HG03520 (cell line): Measurements from ENCODE around the gene SLC38A8.

Experiments used
- ATAC-seq: cut with Tn5 transposase; IDR thresholded peaks from one replicate; pipeline ENCODE4 v1.9.1; 2021; ENCODE audit warnings: mild to moderate bottlenecking, moderate library complexity; ENCODE audit not compliant: unreplicated experiment

SLC38A8 gene

DNA sequence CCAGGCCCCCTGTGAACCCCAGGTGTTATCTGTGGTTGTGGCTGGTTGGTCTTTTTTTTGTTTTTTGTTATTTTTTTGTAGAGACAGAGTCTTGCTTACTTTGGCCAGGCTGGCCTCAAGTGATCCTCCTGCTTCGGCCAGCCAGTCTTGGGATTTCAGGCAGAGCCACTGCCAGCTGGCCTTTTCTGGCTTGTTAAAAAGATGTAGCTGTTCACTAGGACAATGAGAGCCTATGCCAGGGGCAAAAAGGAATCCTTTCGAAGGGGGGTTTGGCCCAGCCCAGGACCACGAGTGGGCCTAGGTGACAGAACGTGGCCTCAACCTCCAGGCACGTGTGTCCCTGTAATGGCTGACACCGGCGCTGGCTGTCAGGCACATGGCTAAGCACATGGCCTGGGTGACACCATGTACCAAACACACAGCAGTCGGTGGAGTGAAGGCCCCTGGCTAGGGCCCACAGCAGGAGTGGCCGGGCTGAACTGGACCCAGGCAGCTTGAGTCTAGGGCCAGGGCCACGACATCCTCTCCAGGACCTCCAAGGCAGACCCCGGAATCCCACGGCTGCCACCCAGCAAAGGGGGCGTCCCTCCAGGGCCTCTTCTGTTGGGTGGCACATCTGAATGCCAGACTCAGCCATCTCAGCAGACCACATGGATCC, 6.9 kb upstream of the SLC38A8 start:
- no peak for ATAC-seq

DNA sequence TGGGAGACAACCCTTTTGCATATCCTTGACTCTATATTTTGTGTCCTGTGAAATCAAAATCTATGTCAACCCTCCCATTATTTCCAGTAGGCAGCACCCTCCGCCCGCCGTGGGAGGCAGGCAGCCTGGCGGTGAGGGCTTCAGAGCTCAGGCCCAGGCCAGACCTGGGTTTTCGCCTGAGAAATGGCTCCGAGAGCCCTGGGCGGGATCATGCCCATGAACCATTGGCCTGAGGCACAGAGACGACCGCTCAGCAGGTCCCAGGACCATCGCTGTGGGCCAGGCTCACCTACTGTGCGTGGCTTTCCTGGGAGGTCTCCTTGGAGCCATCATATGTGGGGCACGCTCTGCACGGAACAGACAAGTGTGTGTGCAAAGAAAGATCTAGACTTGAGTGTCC, 6.3 kb upstream of the SLC38A8 start:
- ATAC-seq: no peak

DNA sequence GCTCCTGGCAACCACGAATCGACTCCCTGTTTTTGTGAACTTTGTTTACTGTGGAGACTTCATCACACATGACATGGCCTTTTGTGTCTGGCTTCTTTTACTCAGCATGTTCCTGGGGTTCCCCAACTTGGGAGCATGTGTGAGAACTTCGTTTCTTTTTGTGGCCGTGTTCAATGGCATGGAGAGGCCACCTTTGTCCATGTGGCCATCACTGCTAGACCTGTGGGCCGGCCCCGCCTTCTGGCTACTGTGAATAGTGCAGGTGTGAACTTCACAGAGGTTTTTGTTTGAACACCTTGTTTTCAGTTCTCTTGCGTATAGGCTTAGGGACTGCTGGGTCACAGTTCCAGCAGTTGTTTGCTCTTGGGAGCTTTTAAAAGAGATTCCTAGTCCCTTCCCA, 5.7 kb upstream of the SLC38A8 start:
- no peak for ATAC-seq

DNA sequence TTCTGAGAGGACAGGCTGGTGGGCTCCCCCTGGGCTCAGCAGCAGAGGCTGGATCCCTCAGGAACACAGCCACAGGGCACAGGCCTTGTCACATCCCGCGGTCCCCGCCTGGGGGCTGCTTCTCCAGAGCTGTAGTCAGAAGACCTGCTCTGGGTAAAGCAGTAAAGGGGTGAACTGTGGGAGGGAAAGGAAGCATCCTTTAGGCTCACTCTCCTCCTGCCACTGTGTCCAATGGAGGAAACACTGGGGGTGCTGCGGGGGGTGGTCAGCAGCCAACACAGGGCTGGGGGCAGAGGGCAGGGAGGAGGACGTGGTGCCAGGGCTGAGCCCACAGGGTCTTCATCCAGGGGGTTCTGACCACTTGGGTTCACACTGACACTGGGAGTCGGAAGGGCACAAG, 5.0 kb upstream of the SLC38A8 start:
- ATAC-seq: no peak

DNA sequence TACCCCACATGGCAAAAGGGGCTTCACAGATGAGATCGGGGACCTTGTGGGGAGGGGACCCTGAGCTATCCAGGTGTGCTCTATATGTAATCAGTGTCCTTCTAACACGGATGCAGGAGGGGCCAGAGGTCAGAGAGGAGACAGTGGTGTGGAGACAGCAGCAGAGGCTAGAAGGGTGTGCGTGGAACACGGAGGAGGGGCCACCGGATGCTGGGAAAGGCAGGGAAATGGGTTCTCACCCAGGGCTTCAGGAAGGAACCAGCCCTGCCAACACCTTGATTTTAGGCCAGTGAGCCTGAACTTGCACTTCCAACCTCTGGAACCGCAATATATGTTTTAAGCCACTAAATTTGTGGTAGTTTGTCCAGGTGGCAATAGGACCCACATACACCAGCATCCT, 4.6 kb upstream of the SLC38A8 start:
- no peak for ATAC-seq

DNA sequence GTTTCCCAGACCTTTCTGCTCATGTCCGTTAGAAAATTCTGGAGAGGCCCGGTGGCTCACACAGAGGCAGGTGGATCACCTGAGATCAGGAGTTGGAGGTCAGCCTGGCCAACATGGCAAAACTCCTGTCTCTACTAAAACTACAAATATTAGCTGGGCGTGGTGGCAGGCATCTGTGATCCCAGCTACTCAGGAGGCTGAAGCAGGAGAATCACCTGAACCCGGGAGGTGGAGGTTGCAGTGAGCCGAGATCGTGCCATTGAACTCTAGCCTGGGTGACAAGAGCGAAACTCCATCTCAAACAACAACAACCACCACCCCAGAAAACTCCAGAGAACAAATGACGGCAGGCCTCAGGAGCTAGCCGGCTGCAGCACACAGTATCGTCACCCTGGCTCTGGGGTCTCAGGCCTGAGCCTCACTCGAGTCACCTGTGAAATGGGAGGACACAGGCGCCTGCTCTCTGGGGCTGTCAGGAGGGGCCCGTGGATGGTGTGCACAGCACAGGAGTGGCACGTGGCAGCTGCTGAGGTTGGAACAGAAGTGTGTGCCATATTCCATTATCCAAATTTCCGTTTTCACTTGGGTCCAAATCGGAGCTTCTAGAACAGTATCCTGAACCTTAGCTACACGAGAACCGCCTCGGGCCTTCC, 3.3 kb upstream of the SLC38A8 start:
- ATAC-seq: no peak

DNA sequence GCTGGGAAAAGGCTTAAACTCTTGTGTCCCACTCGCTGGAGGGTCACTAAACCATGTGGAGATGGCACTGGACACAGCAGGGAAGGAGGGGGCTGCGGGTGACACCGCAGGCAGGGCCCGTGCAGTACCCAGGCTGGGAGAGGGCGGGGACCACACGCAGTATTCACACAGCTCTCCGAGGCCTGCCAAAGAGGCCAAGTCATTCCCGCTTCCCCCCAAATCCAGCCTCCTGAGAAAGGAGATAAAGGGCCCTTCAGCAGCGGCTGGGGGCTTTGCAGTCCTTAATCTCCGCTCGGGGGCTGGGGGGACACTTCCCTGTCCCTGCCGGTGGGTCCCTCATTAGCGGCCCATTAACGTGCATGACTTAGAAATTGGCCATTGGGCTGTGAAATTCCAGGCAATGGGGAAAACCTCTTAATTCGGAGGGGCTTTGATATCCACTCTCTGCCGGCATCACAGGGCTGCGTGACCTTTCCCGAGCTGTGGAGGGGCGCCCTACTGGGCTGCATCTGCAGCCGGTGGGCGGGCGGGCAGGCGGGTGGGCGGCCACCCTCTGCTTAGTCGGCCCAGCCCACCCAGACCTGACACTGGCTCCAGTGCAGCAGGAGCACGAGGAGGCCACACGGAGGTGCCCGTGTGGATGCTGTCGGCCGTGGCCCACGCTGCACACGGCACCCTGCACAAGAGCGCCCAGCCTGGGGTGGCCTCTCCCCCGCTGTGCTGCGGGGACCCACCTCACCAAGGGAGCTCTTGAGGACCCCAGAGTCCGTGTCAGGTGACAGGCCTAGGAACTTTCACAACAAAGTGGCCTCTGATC, 2.6 kb upstream of the SLC38A8 start:
- no peak for ATAC-seq

DNA sequence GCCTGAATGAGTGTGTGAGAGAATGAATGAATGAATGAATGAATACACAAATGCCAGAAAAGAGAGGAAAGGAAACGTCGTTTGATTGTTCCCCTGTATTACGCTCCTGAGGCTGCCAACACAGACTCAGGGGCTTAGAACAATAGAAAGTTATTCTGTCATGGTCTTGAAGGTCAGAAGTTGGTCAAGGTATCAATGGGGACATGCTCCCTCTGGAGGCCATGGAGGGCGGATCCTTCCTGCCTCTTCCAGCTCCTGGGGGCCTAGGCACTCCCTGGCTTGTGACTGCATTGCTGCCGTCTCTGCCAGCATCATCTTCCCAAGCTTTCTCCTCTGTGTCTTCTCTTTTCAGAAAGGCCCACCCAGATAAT, 1.5 kb upstream of the SLC38A8 start:
- no peak for ATAC-seq

DNA sequence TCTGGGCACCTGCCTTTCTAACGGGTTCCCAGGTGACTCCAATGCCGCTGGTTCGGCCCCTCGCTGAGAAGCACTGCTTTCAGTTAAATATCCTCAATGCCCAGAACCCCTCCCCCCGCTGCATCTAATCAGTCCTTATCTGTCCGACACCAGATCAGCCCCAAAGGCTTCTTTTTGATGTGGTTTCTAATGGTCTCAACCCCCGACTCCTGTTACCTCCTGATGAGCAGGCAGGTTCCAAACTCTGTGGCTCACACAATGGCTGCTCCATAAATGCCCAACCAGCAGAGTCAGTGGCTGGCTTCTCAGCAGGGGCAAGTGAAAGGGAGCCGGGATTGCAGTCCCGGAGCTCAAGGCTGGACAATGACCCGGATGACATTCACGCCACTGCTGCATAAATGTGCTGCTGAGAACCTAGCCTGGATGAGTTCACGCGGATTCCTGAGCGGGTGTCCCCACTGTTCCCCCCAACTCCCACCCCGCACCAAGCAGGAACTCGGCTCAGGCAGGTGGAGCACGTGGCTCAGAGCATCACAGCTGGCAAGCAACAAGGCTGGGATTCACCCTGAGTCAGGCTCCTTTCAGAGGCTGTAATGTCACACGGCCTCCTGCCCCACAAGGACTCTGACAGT, 1.0 kb upstream of the SLC38A8 start:
- no peak for ATAC-seq

DNA sequence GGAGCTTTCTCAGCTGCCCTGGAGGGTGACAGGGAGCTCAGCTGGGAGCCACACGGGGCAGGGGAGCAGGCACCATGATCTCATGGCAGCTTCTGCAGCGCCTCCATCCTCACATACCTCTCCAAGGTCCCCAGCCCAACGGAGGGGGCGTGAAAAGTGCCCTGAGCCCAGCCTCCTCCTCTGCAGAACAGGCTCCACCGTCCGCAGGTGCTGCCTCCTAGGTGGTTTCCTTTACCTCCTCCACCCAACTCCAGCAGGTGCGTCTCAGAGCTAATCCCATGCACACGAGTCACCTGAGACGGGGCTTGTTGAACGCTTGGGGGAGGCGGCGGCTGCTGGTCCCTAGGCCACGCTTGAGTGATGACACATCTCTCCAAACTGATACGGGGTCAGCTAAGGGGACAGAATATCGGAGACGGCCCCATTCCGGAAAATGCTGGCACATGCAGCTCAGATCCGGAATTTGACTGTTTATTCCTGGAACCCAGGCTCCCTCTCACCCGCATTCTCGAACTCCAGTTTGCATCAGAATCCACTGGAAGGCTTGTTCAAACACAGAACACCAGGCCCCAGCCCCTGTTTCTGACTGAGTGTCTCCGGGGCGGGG, 387 bp upstream of the SLC38A8 start:
- no peak for ATAC-seq

DNA sequence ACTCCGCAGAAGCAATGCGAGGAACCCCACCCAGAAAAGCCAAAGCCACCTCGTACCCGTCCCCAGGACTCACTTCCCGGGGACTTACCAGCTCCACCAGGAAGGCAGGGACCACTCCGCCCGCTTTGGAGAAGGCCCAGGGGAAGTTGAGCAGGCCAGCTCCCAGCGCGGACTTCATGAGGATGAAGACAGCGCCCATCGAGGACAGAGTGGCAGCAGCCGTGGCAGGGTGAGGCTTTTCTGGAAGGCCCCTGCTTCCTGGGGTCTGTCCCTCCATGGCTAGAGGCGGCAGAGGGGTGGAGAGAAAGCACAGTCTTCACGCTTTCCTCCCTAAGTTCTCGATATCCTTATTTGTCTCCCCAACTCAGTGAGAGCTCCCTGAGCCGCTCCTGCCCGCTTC, 714 bp downstream of the SLC38A8 start:
- no peak for ATAC-seq

DNA sequence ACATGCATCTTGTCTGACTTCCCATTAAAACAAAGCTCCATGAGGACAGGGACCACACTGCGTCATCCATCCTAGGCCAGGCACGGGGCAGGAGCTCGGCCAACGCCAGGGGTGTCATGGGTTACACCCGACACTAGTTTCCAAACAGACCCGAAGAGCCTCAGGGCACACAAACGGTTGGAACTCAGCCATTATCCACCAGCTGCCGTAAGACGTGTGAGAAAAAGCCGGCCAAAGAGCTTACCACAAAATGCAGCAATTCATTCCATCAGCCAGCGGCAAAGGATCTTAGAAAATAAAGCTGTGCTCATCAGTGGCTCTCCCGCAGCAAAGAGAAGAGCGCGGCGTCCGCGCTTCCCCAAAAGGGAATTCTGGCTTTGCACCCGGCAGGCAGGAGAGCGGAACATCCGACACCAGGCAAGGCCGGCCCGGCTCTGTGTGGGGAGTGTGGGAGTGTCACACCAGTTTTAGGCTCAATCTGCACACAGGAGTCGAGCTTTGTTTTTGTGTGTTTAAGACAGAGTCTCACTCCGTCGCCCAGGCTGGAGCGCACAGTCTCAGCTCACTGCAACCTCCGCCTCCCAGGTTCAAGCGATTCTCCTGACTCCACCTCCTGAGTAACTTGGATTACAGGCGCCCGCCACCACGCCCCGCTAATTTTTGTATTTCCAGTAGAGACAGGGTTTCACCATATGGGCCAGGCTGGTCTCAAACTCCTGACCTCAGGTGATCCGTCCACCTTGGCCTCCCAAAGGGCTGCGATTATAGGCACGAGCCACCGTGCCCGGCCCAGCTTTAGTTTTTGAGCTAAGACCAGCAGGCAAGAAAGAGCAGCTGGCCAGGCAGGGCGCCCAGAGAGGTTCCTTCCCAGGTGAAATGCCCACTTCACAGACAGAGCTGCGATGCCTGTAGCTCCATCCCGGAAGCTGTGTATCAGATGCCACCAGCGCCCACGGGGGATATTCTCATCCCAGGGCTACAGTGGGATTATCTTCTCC, 1.5 kb downstream of the SLC38A8 start:
- ATAC-seq: no peak

DNA sequence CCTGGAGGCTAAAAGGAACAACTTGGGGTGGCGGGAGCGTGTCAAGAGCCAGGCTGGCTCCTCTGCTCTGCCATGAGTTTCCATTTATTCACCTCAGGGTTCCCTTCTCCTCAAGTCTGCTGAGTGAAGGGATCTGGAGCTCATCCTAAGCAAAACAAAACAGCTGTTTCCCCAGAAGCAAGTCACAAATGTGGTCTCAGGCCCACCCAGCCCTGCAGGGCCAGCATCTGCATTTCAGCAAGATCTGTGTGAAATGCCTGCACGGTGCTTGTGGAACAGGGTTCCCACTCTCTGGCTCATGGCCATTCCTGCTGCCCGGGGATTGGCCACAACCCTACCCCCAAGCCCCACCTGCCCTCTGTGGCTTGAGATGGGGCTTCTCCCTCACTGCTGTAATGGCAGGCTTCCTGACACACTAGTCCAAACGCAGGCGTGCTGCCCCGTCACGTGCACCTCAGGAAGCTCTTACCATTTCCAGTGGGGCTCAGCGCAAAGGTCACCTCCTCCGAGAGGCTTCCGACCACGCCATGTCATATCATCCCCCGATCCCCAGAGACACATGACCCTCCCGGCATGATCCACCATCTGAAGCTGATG, 2.3 kb downstream of the SLC38A8 start:
- no peak for ATAC-seq

DNA sequence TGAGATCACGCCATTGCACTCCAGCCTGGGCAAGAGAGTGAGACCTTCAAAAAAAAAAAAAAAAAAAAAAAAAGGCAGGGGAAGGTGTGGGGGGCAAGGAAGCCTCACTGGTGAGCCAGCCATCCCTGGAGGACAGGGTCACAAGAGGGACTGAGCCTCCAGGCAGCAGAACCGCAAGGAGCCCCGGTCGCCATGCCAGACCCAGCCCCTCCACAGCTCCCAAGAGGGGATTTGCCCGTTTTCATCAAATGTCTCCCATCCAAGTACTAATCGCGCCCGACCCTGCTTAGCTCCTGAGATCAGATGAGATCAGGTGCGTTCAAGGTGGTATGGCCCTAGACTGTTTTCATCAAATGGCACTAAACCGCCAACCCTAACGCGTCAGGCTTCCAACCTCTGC, 2.9 kb downstream of the SLC38A8 start:
- no peak for ATAC-seq

DNA sequence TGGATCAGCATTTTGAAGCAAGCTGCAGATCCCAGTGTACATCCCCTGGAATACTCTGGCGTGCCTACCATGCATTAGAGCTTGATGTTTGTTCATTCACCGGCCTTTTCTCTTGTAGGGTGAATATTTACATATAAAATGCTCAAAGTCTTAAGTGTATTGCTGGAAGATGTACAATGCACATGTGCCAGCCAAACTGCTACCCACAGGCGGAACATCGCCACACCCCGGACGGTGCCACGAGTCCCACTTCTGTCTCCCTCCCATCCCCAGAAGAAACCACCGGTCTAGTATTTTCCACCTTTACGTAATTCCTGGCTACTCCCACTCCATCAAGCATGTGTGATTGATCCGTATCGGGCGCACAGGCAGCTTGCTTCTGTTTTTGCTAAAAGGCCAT, 4.1 kb downstream of the SLC38A8 start:
- ATAC-seq: no peak

DNA sequence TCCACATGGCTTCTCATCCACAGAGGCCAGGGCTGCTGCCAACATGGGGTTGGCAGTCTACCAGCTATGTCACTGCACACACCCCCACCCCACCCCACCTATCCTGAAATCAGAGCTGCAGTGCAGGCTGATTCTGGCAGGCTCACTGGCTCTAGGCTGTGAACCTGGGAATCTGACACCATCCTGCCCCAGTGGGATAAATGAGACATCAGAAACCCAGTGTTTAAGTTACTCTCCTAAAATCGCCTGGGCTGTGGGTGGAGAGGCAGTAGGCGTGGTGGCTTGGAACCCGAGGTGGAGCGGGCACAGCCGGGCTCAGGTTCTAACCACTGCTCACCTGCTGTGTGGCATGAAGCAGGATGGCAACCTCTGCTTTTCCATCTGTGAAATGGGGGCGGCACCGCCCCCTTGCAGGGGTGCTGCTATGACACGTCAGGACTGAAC, 5.6 kb downstream of the SLC38A8 start:
- no peak for ATAC-seq

DNA sequence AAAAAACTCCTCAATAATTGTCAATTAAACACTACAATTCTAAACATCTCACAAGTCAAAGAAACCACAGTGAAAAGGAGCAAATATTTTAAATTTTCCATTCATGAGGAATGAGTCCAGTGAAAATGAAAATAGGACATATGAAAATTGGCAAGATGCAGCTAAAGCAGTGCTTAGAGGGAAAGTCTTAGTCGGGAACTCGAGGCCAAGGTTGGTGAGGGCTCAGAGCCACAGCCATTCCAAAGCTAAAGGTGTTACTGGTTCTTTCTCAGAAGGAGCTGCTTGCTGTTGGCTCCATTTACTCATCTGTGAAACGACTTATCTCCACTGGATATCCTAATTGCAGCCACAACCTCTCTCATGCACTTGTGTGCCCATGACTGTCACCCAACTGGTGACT, 6.5 kb downstream of the SLC38A8 start:
- ATAC-seq: no peak

DNA sequence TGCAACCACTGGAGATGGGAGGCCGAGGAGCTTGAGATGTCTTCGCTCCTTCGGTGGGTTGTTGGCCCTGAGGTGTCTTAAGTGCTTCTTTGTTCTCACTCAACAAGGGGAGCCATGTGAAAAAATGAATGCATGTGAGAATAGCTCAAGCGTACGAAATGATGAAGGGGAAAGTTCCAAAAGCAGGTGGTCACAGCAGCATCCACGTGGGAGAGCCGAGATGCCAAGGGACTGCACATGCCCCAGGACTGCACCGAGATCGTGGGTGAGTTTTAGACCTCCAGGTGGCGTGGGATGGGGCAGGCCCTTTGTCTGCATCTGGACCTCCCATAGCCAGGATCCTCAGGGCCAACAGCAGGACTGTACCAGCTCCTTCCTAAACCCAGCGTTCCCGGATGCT, 8.1 kb downstream of the SLC38A8 start:
- ATAC-seq: no peak
